ENCODE measurements around the gene CORO2B.

DNA sequence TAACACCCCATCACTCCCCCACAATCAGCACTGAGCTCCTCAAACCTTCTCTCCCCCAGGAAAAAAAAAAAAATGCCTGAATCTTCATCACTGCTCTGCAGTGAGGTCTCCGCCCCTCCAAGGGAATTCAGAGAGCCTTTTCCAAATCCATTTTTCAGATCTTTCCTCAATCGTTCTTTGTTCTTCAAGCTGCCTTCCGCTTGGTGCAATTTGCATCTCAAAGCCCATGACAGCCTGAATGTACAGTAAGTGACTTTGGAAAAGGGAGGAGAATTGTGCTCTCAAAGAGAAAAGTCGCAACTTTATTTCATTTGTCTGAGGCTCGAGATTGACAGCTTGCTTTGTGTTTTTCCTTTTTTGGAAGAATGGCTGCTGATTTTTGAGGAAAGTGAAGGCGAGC, 75.0 kb downstream of the CORO2B start:
- TF ChIP-seq, protein P1, sequence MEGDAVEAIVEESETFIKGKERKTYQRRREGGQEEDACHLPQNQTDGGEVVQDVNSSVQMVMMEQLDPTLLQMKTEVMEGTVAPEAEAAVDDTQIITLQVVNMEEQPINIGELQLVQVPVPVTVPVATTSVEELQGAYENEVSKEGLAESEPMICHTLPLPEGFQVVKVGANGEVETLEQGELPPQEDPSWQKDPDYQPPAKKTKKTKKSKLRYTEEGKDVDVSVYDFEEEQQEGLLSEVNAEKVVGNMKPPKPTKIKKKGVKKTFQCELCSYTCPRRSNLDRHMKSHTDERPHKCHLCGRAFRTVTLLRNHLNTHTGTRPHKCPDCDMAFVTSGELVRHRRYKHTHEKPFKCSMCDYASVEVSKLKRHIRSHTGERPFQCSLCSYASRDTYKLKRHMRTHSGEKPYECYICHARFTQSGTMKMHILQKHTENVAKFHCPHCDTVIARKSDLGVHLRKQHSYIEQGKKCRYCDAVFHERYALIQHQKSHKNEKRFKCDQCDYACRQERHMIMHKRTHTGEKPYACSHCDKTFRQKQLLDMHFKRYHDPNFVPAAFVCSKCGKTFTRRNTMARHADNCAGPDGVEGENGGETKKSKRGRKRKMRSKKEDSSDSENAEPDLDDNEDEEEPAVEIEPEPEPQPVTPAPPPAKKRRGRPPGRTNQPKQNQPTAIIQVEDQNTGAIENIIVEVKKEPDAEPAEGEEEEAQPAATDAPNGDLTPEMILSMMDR (IDR thresholded peaks at IDR 0.05; ENCODE audit: poor library complexity, severe bottlenecking) = no peak
- TF ChIP-seq RAD21 (conservative IDR thresholded peaks at IDR 0.05) = no peak
- TF ChIP-seq EZH2 (IDR thresholded peaks at IDR 0.05; ENCODE audit: borderline replicate concordance, insufficient read depth, low read length, poor library complexity, severe bottlenecking) = no peak
- no peak for TF ChIP-seq TAF1 (IDR thresholded peaks at IDR 0.05; ENCODE audit: low read depth)
- TF ChIP-seq POLR2AphosphoS5 (IDR thresholded peaks at IDR 0.05) = no peak
- TF ChIP-seq EP300 (conservative IDR thresholded peaks at IDR 0.05; ENCODE audit: poor library complexity, severe bottlenecking) = peak; percentile 42
- TF ChIP-seq REST (IDR thresholded peaks at IDR 0.05; ENCODE audit: borderline replicate concordance) = no peak
- TF ChIP-seq MXI1 (conservative IDR thresholded peaks at IDR 0.05; ENCODE audit: poor library complexity, severe bottlenecking) = no peak

Measured in neural cell (in vitro differentiated cells).